HG02588 (cell line): ENCODE measurements around the gene CYTH4.

Source experiments
- ATAC-seq: cut with Tn5 transposase; IDR thresholded peaks from one replicate; pipeline ENCODE4 v1.9.1; 2021; ENCODE audit warnings: mild to moderate bottlenecking, moderate library complexity; ENCODE audit not compliant: unreplicated experiment

The CYTH4 gene

GRCh38 chr22:37343348-37343747, 61.0 kb downstream of the CYTH4 start:
- no peak for ATAC-seq

- no peak for ATAC-seq
Measured at GRCh38 chr22:37343863-37344734, 61.8 kb downstream of the CYTH4 start.

GRCh38 chr22:37344735-37345449, 62.6 kb downstream of the CYTH4 start:
- no peak for ATAC-seq

GRCh38 chr22:37345863-37346504, 63.7 kb downstream of the CYTH4 start:
- no peak for ATAC-seq

- ATAC-seq: no peak
Measured at GRCh38 chr22:37346505-37346895, 64.2 kb downstream of the CYTH4 start.

- no peak for ATAC-seq
Measured at GRCh38 chr22:37349043-37349814, 66.9 kb downstream of the CYTH4 start.

- ATAC-seq: no peak
Measured at GRCh38 chr22:37351232-37351631, 68.9 kb downstream of the CYTH4 start.

- ATAC-seq: no peak
Measured at GRCh38 chr22:37352481-37352880, 70.2 kb downstream of the CYTH4 start.

GRCh38 chr22:37353839-37354238, 71.5 kb downstream of the CYTH4 start:
- no peak for ATAC-seq

GRCh38 chr22:37354261-37354660, 72.0 kb downstream of the CYTH4 start:
- no peak for ATAC-seq

GRCh38 chr22:37354670-37355069, 72.4 kb downstream of the CYTH4 start:
- no peak for ATAC-seq

GRCh38 chr22:37355174-37355573, 72.9 kb downstream of the CYTH4 start:
- ATAC-seq: no peak

GRCh38 chr22:37356922-37357321, 74.6 kb downstream of the CYTH4 start:
- ATAC-seq: no peak

GRCh38 chr22:37357446-37358075, 75.3 kb downstream of the CYTH4 start:
- ATAC-seq: no peak

- ATAC-seq: no peak
Measured at GRCh38 chr22:37358386-37358785, 76.1 kb downstream of the CYTH4 start.

- no peak for ATAC-seq
Measured at GRCh38 chr22:37358917-37359316, 76.6 kb downstream of the CYTH4 start.

GRCh38 chr22:37362621-37363020, 80.3 kb downstream of the CYTH4 start:
- ATAC-seq: no peak

- no peak for ATAC-seq
Measured at GRCh38 chr22:37363261-37363992, 81.1 kb downstream of the CYTH4 start.
